Epidermal melanocyte (primary cell): ENCODE results near the gene FAH.

Experiments
- DNase-seq: peaks from one replicate; pipeline ENCODE4 v3.0.0; 2011; ENCODE audit warnings: low spot score; ENCODE audit not compliant: insufficient read length

The FAH gene

DNA sequence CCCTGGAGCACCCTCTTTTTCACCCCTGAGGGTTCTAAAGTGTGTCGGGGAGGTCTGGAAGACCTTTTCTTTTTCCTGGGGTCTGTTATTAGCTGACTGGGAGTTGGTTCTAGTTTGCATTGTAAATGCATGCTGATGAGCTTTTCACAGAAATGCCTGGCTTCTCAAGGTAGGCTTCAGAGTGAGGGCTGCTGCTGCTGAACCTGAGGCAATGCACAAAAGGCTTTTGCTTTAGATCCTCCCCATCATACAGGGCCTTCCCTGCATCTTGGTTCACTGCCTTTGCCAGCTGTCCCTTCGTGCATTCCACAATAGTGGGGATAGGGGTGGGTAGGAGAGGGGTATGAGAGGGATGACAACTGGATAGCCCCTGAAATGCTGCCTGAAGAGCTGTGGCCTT lies 46.6 kb downstream of the FAH start:
- DNase-seq, result no peak

DNA sequence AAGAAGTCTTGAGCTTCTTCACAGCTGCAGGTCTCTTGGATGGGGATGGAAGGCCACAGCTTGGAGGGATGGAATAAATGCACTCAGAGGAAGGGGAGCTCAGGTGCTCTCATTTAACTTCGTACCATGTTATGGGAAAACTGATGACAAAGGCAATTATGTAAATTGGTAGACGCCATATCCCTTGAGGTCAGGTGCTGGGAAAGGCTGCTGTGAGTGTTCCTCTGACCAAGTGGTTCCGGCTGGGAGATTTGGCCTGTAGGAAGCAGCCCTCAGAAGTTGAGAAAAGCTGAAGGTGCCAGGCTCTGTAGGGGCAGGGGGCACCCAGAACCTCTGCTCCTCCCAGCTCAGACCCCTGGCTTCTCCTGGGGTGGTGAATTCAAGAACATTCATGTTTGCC lies 47.1 kb downstream of the FAH start:
- no peak for DNase-seq

DNA sequence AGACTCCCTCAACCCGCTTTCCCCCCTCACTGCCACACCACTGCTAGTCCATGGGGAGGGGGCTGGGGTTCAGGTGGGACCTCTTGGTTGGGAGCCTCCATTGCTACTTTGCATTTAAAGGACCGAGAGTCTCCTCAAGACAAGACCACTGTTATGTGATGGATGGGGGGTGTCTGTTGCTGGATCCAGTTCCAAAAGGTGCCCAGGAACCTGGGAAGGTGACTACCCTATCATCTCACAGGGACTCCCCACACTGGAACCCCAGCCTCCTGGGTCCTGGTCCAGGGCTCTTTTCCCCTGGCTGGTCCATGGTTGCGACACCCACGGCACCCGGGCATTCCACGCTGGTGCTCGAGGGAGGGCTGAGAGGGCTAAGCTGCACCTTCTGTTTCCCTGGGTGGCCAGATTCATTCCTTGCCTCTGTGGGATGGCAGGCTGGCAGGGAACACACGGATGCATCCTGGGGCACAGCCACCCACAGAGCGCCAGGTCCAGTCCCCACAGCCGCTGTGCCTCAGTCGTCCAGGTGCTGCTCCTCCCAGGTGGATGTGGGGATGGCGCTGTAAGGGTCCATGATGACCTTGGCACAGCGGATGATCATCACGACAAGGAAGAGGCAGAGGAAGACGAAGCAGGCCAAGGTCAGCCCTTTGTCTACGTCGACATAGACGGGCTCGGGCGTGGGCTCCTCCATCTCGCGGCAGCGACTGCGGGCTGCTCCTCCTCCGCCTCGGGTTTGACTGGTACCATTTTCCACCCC lies 48.6 kb downstream of the FAH start:
- no peak for DNase-seq

DNA sequence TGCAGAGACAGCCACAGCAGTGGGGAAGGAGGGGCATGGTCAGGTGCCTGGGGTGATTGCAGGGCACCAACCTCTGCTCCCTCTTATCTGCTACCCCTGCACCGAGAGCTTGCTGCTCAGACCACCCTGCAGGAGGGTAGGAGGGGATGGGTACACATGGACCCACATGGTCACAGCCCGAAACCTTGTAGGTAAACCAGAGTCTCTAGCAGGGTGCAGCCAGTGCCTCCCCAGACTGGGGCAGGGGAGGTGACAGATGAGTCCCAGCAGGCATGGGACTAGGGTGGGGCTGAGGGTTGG lies 49.2 kb downstream of the FAH start:
- no peak for DNase-seq

DNA sequence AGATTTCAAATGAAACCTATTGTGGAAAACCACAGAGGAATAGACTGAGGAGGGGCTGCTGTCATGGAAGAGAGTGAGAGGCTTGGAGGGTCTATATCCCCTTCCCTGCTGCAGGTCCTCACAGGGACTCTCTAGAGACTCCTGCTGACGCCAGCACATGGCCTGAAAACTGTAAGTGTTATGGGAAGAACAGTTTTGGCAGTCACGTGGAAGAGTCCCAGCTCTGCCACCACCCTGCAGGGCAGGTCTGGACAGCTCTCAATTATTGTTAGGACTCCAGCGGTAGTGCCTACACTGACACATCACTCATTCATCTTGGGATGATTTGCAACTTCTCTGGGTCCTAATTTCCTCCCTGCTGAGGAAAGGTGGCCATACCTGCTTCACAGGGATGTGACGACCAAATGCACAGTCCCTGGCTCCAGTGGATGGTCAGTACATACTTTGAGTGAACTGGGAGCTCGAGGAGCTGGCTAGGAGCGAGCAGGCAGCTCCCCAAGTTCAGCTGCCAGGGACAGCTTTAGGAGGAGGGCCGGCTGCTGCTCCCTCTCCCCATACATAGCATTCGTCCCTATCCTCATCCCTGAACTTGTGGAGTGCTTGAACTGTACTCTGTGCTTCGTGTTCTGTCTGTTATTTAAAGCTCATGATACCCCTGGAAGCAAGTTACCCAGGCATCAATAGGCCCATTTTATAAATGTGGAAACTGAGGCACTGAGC lies 50.0 kb downstream of the FAH start:
- no peak for DNase-seq

DNA sequence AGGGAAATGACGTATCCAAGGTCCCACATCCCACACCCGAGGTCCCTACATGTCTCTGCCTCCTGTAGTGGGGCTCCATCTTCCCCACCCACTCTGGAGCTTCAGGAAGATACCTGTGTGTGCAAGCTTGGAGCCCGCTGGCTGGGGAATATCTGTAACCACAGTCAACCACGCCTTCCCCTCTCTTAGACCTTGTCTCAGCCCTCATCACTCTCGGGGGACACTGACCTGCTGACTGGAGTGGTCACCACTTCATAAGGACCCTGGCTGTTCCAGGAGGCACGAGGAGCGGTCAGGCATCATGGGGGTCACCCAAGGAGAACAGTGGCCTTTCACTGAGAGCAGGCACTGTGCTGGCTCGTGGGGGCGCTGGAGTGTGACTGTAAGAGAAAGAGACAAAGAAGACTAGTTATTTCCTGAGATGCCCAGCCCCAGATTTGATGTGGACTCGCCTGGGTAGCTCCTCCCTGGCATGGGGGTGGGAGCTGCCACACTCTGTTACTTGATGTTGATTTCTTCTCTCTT lies 50.6 kb downstream of the FAH start:
- DNase-seq, result no peak

DNA sequence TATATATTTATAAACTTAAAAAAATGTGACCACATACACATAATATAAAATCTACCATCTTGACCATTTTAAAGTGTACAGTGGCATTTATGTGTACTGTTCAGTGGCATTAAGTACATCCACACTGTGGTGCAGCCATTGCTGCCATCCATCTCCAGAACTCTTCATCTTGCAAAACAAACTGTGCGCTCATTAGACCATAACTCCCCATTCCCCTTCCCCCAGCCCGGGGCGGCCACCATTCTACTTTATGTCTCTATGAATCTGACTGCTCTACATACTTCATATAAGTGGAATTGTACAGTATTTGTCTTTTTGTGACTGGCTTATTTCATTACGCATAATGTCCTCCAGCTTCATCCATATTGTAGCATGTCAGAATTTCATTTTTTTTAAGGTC lies 51.4 kb downstream of the FAH start:
- no peak for DNase-seq

DNA sequence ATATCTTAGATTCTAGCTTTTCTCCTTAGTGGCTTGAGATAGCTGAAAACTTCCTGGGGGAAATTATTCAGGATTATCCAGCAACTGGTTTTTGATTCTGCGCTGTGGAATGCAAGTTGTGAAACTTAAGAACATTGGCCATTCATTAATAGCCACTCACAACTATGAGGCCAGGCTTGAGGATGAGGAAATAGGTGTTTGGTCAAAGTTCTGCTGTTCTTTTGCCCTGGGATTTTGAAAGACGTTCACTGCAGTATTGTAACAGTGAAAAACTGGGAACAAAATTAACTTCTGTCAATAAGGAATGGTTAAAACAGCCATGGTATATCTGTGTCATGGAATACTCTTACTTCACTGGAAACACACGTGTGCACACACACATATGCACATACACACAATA lies 55.1 kb downstream of the FAH start:
- DNase-seq, result no peak

DNA sequence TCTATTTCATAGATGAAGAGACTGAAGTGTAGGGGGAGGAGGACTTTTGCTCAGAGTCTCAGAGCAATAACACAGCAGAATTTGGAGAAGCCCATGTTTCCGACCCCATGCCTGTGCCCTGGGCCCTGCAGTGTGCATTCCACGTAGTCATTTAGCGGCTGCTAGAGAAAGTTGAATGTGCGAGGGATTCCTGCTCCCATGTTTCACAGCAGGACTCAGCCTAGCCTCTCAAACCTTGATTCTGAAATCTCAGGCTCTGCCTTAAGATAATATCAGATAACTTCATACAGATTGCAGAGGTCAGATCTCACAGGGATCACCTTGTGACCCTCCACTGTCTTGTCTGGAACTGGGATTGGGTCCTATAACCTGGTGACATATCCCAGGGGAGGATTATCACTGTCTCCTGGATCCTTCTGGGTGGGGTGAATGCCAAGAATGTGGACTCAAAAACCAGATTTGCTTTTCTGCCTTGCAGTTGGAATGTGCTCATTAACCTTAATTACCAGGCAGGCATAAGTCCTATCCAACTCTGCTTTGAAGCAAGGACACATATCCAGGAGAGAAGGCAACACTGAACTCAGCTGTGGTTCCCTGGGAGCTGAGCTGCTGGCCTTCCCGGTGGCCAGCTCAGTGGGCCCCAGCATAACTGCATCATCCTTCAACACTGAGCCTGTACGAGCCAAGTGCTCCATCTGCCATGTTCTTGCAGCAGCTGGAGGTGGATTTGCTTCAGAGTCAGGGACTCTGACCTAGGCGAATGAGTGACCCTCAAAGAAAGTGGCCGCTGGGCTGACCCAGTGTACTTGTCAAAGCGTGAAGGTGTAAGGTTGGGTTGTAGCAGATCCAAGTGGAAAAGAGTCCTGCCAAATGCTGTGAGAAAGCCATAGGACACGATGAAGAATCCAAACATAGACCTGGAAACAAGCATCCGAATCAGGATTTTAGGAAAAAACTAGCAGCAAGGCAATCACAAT lies 56.2 kb downstream of the FAH start:
- DNase-seq, result no peak

DNA sequence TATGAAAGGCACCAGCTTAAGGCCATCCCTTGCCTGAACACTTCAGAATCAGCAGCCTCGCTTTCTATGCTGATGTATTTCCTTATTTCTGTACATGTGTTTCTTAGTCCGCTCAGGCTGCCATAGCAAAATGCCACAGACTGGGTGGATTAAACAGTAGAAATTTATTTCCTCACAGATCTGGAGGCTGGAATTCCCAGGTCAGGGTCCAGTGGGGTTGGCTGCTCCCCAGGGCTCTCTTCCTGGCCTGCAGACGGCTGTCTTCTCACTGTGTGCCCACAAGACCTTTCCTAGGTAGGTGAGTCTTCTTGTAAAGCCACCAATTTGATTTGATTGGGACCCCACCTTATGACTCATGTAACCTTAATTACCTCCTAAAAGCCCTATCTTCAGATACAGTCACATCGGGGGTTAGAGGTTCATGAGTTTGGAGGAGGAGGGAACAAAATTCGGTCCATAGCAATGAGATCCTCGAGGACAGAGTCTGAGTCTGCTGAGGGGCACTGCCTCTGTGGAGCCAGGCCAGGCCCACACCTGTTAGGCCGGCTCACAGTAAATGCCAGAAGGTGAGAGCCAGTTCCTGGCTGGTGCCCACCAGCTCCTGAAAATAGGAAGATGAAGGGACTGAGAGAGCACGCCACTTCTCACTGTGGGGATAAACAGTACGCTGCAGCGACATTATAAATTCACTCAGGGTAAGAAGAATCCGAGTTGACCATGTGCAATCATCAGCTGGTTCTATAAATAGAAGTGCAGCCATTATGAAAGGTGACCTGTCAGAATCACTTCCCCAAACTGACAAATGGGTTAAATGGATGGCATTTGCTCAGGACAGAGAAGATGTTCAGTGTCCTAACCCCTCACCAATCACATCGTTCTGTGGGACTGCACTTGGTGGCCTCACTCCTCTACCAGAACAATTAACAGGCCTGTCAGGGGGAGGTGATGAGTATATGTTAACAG lies 58.1 kb downstream of the FAH start:
- DNase-seq, result no peak

DNA sequence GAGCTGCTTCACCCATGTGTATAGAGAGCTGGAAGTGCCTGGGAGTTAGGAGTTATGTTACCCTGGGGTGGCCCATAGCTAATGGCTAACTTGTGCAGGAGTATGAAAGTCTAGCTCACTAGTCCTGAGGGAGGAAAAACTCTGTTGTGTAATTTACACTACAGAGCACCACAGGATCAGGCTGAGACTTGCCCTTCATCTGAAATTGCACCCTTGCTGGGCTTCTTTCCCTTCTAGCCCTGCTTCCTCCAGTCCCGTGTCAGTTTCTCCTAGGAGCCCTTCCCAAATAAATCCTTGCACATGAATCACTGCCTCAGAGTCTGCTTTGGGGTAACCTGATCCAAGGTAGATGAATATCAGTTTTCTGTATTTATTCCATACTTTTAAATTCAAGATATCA lies 59.2 kb downstream of the FAH start:
- DNase-seq, result no peak

DNA sequence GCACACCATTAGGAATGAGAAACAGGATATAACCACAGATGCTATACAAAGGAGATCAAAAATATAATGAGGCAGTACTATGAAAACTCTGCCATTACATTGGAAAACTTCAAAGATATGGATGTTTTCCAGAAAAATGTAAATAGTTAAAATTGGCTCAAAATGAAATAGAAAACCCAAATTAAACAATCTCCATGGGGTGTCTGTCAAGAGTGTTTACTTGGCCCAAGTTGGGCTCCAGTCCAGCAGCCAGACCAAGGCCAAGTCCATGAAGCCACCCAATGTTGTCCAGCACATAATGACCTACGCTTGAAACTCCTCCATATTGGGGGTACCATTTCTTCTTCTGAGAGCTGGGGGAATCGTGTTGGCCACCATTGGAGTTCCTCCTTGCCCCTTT lies 62.1 kb downstream of the FAH start:
- no peak for DNase-seq

DNA sequence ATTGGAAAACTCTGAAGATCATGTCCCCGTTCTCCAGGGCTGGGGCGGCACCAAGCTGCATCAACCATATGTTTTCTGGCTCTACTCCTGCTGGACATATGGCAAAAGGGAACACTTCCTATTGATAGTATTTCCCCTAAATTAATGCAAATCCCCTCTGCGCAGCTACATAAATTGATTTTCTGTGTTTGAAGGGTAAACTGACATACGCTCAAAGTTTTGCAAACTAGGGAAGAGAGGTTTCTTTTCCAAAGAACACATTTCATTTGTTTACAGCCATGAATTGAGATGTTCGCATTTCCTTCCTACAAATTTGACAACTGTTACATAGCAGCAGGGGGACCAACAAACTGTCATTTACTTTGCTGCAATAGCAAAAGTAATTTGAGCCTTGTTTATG lies 63.3 kb downstream of the FAH start:
- DNase-seq, result no peak

DNA sequence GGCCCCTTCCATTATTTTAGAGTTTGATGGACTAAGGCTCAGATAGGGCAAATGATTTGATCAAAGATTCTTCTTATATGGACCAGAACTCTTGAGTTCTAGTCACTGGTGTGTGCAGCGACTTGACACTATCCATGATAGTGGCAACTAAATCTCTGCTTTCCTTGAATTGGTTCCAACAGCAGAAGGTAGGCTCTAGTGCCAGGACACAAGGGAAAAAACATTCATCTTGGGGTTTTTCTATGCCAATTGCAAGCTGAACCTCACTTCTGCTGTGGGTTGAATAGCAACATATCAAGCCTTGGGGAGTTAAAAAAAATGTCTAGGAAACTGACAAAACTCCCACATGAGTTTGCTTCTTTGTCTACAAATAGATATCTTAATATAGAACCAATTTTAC lies 64.1 kb downstream of the FAH start:
- no peak for DNase-seq

DNA sequence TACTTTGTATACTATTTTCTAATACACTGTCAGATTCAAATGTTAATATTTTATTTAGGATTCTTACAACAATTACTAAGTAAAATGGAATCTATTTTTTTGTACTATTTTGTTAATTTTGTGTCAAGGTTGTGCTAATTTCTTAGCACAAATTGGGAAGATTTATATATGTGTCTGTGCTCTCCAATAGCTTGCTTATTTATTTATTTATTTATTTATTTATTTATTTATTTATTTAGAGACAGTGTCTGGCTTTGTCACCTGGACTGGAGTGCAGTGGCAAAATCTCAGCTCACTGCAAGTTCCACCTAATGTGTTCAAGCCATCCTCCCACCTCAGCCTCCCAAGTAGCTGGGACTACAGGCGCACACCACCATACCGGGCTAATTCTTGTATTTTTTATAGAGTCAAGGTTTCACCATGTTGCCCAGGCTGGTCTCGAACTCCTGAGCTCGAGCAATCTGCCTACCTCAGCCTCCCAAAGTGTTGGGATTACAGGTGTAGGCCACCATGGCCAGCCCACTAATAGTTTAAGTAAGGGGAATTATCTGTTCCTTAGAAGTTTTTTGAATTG lies 64.6 kb downstream of the FAH start:
- no peak for DNase-seq

DNA sequence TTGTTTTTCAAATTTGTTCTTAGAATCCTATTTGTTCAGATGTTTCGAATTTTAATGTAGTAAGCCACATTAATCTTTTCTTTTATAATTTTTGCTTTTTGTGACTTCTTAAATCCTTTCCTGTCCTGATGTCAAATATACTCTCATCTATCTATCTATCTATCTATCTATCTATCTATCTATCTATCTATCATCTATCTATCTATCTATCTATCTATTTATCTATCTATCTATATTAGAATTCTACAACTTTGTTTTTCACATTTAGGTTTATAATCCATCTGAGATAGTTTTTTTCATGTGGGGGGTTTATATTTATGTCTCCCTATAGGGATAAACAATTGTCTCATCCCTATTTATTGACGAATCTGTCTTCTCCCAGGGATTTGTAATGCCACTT lies 67.2 kb downstream of the FAH start:
- no peak for DNase-seq

DNA sequence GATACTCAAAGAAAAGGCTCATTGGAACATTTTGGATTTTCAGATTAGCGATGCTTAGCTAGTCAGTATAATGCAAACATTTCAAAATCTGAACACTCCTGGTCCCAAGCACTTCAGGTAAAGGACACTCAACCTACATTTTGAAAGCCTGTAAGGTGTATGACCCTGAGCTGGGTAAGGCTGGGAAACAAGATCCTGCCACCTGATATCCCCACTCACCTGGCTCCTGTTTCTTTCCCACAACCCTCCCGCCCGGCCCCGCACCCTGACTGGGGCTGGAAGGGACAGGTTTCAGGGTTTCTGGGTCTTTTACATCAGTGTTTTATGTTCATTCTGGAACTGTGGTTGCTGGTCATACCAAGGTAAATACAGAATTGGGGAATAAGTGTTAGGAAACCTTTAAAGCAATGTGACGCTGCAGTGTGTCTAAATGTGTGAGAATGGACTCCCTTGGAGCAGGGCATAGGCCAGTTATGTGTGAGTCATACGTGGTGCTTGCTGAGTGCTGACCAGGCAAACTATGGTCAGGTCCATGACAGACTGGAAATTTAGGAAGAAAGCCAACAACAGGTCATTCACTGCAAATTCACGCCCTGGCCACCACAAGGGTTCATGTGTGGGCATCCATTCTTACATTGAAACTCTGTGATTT lies 76.3 kb downstream of the FAH start:
- no peak for DNase-seq

DNA sequence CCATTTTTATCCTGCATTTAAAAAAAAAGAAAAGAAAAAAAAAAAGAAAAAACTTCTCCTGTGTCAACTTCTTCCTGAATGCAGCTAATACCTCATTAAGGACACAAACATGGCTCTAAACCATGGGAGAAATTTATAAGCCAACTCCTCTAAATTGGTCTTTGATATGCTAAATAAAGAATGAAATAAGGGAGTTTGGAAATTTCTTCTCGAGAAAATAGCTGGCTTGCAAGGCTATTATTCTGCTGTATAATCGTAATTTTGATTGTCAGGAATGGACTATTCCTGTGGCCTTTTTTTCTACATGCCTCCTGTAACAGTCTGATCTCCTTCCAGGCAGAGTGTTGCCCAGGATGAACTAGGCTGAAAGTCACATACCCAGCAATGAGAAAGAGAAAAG lies 78.6 kb downstream of the FAH start:
- DNase-seq, result no peak

DNA sequence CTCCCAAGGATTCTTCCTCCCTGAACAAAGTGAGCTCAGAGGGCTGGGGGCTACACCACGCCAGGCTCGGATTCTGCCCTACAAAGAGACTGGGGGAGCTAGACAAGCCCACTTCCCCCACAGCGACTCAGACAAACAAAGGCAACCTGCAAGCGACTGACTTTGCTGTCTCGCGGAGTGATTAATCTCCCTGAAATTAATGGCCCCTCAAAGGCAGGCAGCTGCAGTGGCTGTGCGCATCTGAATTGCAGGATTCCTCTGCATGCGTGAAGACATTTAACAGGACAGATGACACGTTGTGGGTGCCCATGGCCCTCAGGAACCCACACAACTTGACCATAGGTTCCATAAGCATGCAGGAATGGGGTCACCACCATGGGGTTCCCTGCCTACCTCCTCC lies 80.8 kb downstream of the FAH start:
- DNase-seq, result no peak

DNA sequence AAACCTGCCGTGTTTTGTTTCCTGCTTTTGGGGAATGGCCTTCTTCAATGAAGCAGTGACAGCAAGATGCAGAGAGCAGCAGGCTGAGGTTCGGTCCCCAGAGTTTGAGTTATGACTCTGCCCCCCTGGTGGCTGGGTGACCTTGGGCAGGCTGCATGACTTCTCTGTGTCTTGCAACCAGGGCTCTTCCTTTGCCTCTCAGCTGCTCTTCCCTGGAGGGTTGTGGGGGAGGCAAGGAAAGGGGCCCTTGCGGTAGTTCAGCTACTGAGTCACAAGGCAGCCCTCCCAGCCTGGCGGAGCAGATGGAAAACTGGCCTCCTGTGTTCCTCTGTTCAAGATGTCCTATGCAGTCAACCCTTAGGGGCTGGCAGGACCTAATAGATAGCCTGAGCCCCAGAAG lies 82.1 kb downstream of the FAH start:
- no peak for DNase-seq
